Esophagus squamous epithelium (tissue), 5 donors: ENCODE results near the gene DMPK. TPM values are rescaled to one million over a fixed set of nuclear protein-coding genes. Genes with fewer than 3 reads are reported as not detected.
"Not testable (repeated sequence)": the region's sequence is repeated elsewhere in the genome, so short reads cannot be mapped to it uniquely, and the experiment has no call there.

ENCODE experiments used
- DNase-seq: peaks from one replicate; lab custom pipeline; 2025; lab: John Stamatoyannopoulos, UW
- H3K27ac ChIP-seq, 4 donors: fragments of 200-600 bp; sonication (generic); one replicate each; pipeline ENCODE4 v1.5.1; 2016 to 2019; ENCODE audit warnings: mild to moderate bottlenecking in 1 of 4
- H3K27me3 ChIP-seq, 4 donors: fragments of 200-600 bp; sonication (generic); 1 replicate in 3 of 4; 2 replicates in 1 of 4; pipeline versions ENCODE4 v1.5.1 to v1.6.0; 2017 to 2021; ENCODE audit warnings: antibody characterized with exemption in 1 of 4
- H3K36me3 ChIP-seq, 3 donors: fragments of 200-600 bp; sonication (generic); one replicate each; pipeline ENCODE4 v1.5.1; 2016 to 2019
- H3K4me1 ChIP-seq, 3 donors: fragments of 200-600 bp; sonication (generic); one replicate each; pipeline ENCODE4 v1.5.1; 2017 to 2019
- H3K4me3 ChIP-seq, 4 donors: fragments of 200-600 bp; sonication (generic); 1 replicate in 3 of 4; 2 replicates in 1 of 4; pipeline ENCODE4 v1.5.1; 2016 to 2019; ENCODE audit warnings: mild to moderate bottlenecking in 2 of 4, moderate library complexity in 1 of 4
- H3K9me3 ChIP-seq, 3 donors: fragments of 200-600 bp; sonication (generic); one replicate each; pipeline ENCODE4 v1.5.1; 2016 to 2019
- POLR2A ChIP-seq, 4 donors: fragments of 450-650 bp; IDR thresholded peaks; one replicate each; pipeline ENCODE4 v1.6.1; 2017; ENCODE audit warnings: antibody characterized with exemption in 4 of 4, mild to moderate bottlenecking in 4 of 4, moderate library complexity in 3 of 4
- WGBS, 2 donors: methylation state at CpG; one replicate each; pipeline ENCODE4 v1.1.5; 2018; 5-methylcytosine and 5-hydroxymethylcytosine counted together
- intact Hi-C: fragments of 100-400 bp; cut with DNase I; formaldehyde crosslinking; loops from one replicate; pipeline ENCODE4 v1.15.0; 2022
- total RNA-seq, 4 donors: library from RNA; depleted of rRNA; stranded (reverse); fragments of >200 nt; gene quantifications; one replicate each; pipeline ENCODE4 v1.1.0, GENCODE V29; 2016
- TF ChIP-seq, protein P1 (sequence below), 6 experiments: fragments of 450-650 bp in 4 of 6; fragments of 200-600 bp in 2 of 6; sonication (generic) in 2 of 6; IDR thresholded peaks; one replicate each; pipeline ENCODE4 v1.5.1; 2016 to 2019; ENCODE audit warnings: antibody characterized with exemption in 6 of 6, mild to moderate bottlenecking in 4 of 6, moderate library complexity in 4 of 6
- donor health status: DM: yes; HTN: yes; CAD: no.

The DMPK gene
- total RNA-seq, 4 donors from 2014 or later = 15.8 to 36.6 (median 17.2) TPM

DNA sequence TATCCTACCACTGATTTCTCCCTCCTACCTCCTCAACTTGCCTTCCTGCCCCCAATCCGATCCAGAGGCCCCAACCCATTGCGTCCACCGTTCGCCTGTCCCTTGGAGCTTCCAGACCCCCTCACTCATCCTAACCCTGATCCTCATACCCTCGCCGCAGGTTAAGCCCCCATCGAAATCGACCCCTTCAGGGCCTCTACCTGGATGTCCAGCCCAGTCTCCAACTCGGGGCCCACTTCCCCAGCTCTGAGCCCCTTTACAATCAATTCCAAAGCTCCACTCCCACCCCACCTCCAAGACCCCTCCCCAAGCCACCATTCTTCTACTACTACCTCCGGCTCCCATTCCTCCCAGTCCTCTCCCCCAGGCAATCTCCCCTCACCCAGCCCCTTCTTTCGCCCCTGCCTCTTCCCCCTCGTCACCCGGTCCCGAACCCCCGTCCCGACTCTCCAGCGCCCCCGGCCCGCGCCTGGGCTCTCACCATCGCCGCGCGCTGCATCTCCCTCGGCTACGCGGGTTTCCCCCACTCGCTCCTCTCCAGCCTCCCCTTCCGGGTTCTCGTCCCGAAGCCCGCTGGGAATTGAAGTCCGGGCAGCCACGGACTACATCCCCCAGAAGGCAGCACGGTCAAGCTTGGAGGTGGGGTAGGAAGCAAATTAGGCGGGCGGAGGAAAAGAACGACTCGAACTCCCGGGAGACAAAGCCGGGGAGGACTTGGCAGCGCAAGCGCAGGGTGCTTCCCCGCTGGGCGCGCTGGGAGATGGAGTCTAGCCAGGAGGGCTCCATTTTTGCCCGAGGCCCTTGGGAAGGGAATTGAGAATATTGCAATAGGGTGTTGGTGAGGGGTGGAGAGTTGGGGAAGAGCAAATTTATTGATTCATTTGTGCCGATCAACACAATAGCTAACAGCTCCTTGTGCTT is 51.7 kb downstream of the DMPK start, which contains the start of gene FBXO46:
Gene FBXO46, minus strand, starts transcription at position 529 of the 921 bp plus-strand sequence. CDS start 17,401 bp downstream, outside the sequence.
- DNase-seq = peak; percentile 91
- Histone ChIP-seq H3K27me3 (no peaks in the 10 kb centered on the region), H3K36me3 (peaks cover 0 to 14% (median 0%) of the 10 kb centered on the region in 3 donors), H3K9me3 (no peaks in the 10 kb centered on the region), H3K4me1 (peaks cover 12 to 50% (median 21%) of the 10 kb centered on the region in 3 donors), H3K4me3 (peak within 1 kb of the TSS; percentile 84 to 97 (median 92)), H3K27ac (peak within 1 kb of the TSS; percentile 91 to 95 (median 92))
- WGBS, 2 donors = 1% methylated on average over 25 to 32 of the region's 48 CpGs
- intact Hi-C loops = no loop called here
- TF ChIP-seq, protein P1, sequence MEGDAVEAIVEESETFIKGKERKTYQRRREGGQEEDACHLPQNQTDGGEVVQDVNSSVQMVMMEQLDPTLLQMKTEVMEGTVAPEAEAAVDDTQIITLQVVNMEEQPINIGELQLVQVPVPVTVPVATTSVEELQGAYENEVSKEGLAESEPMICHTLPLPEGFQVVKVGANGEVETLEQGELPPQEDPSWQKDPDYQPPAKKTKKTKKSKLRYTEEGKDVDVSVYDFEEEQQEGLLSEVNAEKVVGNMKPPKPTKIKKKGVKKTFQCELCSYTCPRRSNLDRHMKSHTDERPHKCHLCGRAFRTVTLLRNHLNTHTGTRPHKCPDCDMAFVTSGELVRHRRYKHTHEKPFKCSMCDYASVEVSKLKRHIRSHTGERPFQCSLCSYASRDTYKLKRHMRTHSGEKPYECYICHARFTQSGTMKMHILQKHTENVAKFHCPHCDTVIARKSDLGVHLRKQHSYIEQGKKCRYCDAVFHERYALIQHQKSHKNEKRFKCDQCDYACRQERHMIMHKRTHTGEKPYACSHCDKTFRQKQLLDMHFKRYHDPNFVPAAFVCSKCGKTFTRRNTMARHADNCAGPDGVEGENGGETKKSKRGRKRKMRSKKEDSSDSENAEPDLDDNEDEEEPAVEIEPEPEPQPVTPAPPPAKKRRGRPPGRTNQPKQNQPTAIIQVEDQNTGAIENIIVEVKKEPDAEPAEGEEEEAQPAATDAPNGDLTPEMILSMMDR (IDR thresholded peaks at IDR 0.05) = peak in 1 of 6 experiments; percentile 31
- TF ChIP-seq POLR2A (IDR thresholded peaks at IDR 0.05) = peak in 3 of 4 donors; percentile 64 to 91 (median 91)

DNA sequence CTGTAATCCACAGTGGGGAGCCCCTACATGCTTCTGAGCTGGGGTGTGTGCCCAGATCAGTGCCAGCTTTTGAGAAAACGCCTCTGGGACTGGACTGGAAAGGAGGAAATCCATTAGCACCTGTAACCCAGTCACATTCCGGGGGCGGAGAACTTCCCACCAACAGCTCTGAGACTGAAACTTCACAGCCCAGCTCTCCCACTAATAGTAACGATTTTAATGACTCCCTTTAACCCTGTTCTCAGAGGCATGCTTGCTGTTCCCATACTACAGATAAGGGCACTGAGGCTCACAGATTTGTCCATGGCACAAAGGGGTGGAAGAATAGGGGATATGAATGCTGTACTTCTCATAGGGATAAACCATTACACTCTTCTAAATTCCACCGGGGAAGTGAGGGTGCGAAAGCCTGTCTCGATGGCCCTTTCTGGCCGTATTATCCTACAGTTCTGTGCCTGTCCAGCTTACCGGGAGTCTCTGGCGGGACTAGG is 52.4 kb downstream of the DMPK start:
- Histone ChIP-seq H3K4me3 (peak overlapping the region; percentile 84 to 97 (median 92)), H3K27ac (peak overlapping the region; percentile 91 to 95 (median 92)), H3K4me1 (peaks cover 12 to 56% (median 21%) of the 10 kb centered on the region in 3 donors), H3K36me3 (peaks cover 0 to 20% (median 0%) of the 10 kb centered on the region in 3 donors), H3K9me3 (no peaks in the 10 kb centered on the region), H3K27me3 (no peaks in the 10 kb centered on the region)
- TF ChIP-seq, protein P1 (IDR thresholded peaks at IDR 0.05) = no peak
- TF ChIP-seq POLR2A (IDR thresholded peaks at IDR 0.05) = peak in 2 of 4 donors; percentile 21 to 51
- 0 to 3% methylated on average over 6 to 10 of the region's 10 CpGs for WGBS, 2 donors
- intact Hi-C loops = no loop called here
- no peak for DNase-seq

DNA sequence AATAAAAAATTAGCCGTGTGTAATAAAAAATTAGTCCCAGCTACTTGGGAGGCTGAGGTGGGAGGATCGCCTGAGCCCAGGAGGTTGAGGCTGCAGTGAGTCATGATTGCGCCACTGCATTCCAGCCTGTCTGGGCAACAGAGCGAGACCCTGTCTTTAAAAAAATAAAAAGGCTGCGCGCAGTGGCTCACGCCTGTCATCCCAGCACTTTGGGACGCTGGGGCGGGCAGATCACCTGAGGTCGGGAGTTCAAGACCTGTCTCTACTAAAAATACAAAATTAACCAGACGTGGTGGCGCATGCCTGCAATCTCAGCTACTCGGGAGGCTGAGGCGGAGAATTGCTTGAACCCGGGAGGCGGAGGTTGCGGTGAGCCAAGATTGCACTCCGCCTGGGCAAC is 53.6 kb downstream of the DMPK start:
- H3K27ac ChIP-seq = peak overlapping the region in 3 of 4 donors; percentile 91 to 95 (median 93)
- DNase-seq, H3K9me3 ChIP-seq, intact Hi-C loops, H3K4me3 ChIP-seq, H3K27me3 ChIP-seq: not testable (repeated sequence)
- 77 to 85% methylated on average over 18 of the region's 18 CpGs for WGBS, 2 donors
- peaks cover 0 to 21% (median 0%) of the 10 kb centered on the region in 3 donors for H3K36me3 ChIP-seq
- peaks cover 15 to 63% (median 21%) of the 10 kb centered on the region in 3 donors for H3K4me1 ChIP-seq

DNA sequence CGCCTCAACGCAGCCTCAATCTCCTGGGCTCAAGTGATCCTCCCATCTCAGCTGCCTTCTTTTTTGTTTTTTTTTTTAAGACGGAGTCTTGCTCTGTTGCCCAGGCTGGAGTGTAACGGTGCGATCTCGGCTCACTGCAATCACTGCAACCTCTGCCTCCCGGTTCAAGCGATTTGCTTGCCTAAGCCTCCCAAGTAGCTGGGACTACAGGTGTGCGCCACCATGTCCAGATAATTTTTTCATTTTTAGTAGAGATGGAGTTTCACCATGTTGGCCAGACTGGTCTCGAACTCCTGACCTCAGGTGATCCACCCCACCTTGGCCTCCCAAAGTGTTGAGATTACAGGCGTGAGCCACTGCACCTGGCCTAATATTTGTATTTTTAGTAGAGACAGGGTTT is 62.2 kb downstream of the DMPK start:
- H3K9me3 ChIP-seq, intact Hi-C loops, H3K4me3 ChIP-seq, DNase-seq, H3K27me3 ChIP-seq: not testable (repeated sequence)
- 93% methylated on average over 11 of the region's 11 CpGs for WGBS, 2 donors
- Histone ChIP-seq H3K36me3 (peaks cover 0 to 29% (median 0%) of the 10 kb centered on the region in 3 donors), H3K27ac (peak overlapping the region; percentile 75 to 88 (median 80)), H3K4me1 (peaks cover 18 to 78% (median 27%) of the 10 kb centered on the region in 3 donors)

Other genes starting within 250 kb of the DMPK start
- gene OPA3, start 197.7 kb downstream of the DMPK start, total RNA-seq = 10 to 100 TPM in 2 of 4 donors, 1 to 10 TPM in 2; 4.7 to 12.4 (median 10.1) TPM
- 1 to 10 TPM in 3 of 4 donors, under 1 TPM in 1; 0.76 to 1.4 (median 1.2) TPM for gene GPR4, start 180.3 kb downstream of the DMPK start, total RNA-seq
- 100 to 1,000 TPM in 1 of 4 donors, 10 to 100 TPM in 3; 38.6 to 617 (median 58.3) TPM for gene EML2, start 143.1 kb downstream of the DMPK start, total RNA-seq
- 1 to 10 TPM in 1 of 4 donors, under 1 TPM in 3; 0.44 to 1.1 (median 0.63) TPM for gene GIPR, start 114.3 kb downstream of the DMPK start, total RNA-seq
- 100 to 1,000 TPM; 131 to 240 (median 186) TPM for gene SNRPD2, start 90.5 kb downstream of the DMPK start, total RNA-seq
- 1 to 10 TPM; 3.3 to 6.9 (median 5.5) TPM for gene QPCTL, start 89.8 kb downstream of the DMPK start, total RNA-seq
- gene FBXO46, start 51.6 kb downstream of the DMPK start, total RNA-seq = 10 to 100 TPM; 16.0 to 37.2 (median 25.9) TPM
- not detected for gene MEIOSIN, start 49.1 kb downstream of the DMPK start, total RNA-seq
- 10 to 100 TPM in 2 of 4 donors, 1 to 10 TPM in 2; 5.8 to 13.5 (median 10.1) TPM for gene SIX5, start 13.2 kb downstream of the DMPK start, total RNA-seq
- gene DMWD, start 10.4 kb upstream of the DMPK start, total RNA-seq = 10 to 100 TPM in 3 of 4 donors, 1 to 10 TPM in 1; 9.1 to 32.2 (median 23.5) TPM
- under 1 TPM in 1 of 4 donors, not detected in 3; 0.19 TPM for gene RSPH6A, start 32.8 kb upstream of the DMPK start, total RNA-seq
- 10 to 100 TPM; 28.4 to 36.6 (median 31.6) TPM for gene SYMPK, start 80.7 kb upstream of the DMPK start, total RNA-seq
- under 1 TPM in 1 of 4 donors, not detected in 3; 0.18 TPM for gene FOXA3, start 81.8 kb upstream of the DMPK start, total RNA-seq
- 10 to 100 TPM; 14.6 to 22.4 (median 20.0) TPM for gene IRF2BP1, start 103.7 kb upstream of the DMPK start, total RNA-seq
- 1 to 10 TPM; 2.3 to 5.7 (median 4.2) TPM for gene MYPOP, start 120.1 kb upstream of the DMPK start, total RNA-seq
- not detected for gene NANOS2, start 132.3 kb upstream of the DMPK start, total RNA-seq
- 1 to 10 TPM in 1 of 4 donors, under 1 TPM in 2, not detected in 1; 0.40 to 2.1 (median 0.44) TPM for gene NOVA2, start 191.4 kb upstream of the DMPK start, total RNA-seq
- 1 to 10 TPM; 5.9 to 9.5 (median 7.4) TPM for gene CCDC61, start 213.0 kb upstream of the DMPK start, total RNA-seq
- not detected for gene PGLYRP1, start 240.6 kb upstream of the DMPK start, total RNA-seq